Astrocyte (in vitro differentiated cells and primary cell): ENCODE measurements around the gene DGKI. TPM values are rescaled to one million over a fixed set of nuclear protein-coding genes. Genes with fewer than 3 reads are reported as not detected.

Experiments
- DNase-seq: peaks from one replicate; pipeline ENCODE4 v3.0.0-alpha.2; 2010; ENCODE audit warnings: low read depth
- FAIRE-seq: peaks from 2 replicates; lab custom pipeline; 2011; peaks lifted over from hg19 to GRCh38; lab: Jason Lieb, UNC
- H2AFZ ChIP-seq: 2 replicates; pipeline ENCODE4 v1.6.0; 2012; ENCODE audit warnings: low read depth, low read length, inconsistent platforms
- H3K27ac ChIP-seq: 2 replicates; pipeline ENCODE4 v1.5.1; 2011; ENCODE audit warnings: low read depth, low read length, inconsistent platforms
- H3K27me3 ChIP-seq: 2 replicates; pipeline ENCODE4 v1.6.0; 2011; ENCODE audit warnings: low read length, inconsistent platforms; ENCODE audit not compliant: insufficient read depth
- H3K36me3 ChIP-seq: 2 replicates; pipeline ENCODE4 v1.5.1; 2011; ENCODE audit warnings: low read length, inconsistent platforms; ENCODE audit not compliant: insufficient read depth
- H3K4me1 ChIP-seq: 2 replicates; pipeline ENCODE4 v1.5.1; 2011; ENCODE audit warnings: low read length, inconsistent platforms; ENCODE audit not compliant: insufficient read depth
- H3K4me2 ChIP-seq: 2 replicates; pipeline ENCODE4 v1.6.0; 2012; ENCODE audit warnings: low read length, inconsistent platforms
- H3K4me3 ChIP-seq: 2 replicates; pipeline ENCODE4 v1.5.1; 2011; ENCODE audit warnings: low read depth, mild to moderate bottlenecking, low read length, inconsistent platforms; ENCODE audit not compliant: insufficient read depth
- H3K79me2 ChIP-seq: 2 replicates; pipeline ENCODE4 v1.6.0; 2012; ENCODE audit warnings: mild to moderate bottlenecking, low read length, inconsistent platforms; ENCODE audit not compliant: insufficient read depth
- H3K9ac ChIP-seq: 2 replicates; pipeline ENCODE4 v1.6.0; 2012; ENCODE audit warnings: mild to moderate bottlenecking, low read length, inconsistent platforms
- H3K9me3 ChIP-seq: 2 replicates; pipeline ENCODE4 v1.5.1; 2012; ENCODE audit warnings: low read depth, mild to moderate bottlenecking, low read length, inconsistent platforms; ENCODE audit not compliant: insufficient read depth
- H4K20me1 ChIP-seq: 2 replicates; pipeline ENCODE4 v1.6.0; 2012; ENCODE audit warnings: low read length, inconsistent platforms; ENCODE audit not compliant: insufficient read depth
- H3K27ac Mint-ChIP-seq: one replicate; pipeline ENCODE4 v1.8.0; 2021; ENCODE audit warnings: mild to moderate bottlenecking, mixed read lengths; ENCODE audit not compliant: unreplicated experiment
- H3K27me3 Mint-ChIP-seq: one replicate; pipeline ENCODE4 v1.8.0; 2021; ENCODE audit warnings: low read depth, mixed read lengths; ENCODE audit not compliant: unreplicated experiment
- H3K36me3 Mint-ChIP-seq: one replicate; pipeline ENCODE4 v1.8.0; 2021; ENCODE audit warnings: low read depth, mixed read lengths; ENCODE audit not compliant: unreplicated experiment
- H3K4me1 Mint-ChIP-seq: one replicate; pipeline ENCODE4 v1.8.0; 2021; ENCODE audit warnings: low read depth, mixed read lengths; ENCODE audit not compliant: unreplicated experiment
- H3K4me3 Mint-ChIP-seq: one replicate; pipeline ENCODE4 v1.8.0; 2021; ENCODE audit warnings: mild to moderate bottlenecking, moderate library complexity, mixed read lengths; ENCODE audit not compliant: unreplicated experiment
- H3K9me3 Mint-ChIP-seq: one replicate; pipeline ENCODE4 v1.8.0; 2021; ENCODE audit warnings: mild to moderate bottlenecking, mixed read lengths; ENCODE audit not compliant: unreplicated experiment
- EZH2 ChIP-seq: IDR thresholded peaks from 2 replicates; pipeline ENCODE4 v1.6.1; 2012; ENCODE audit warnings: mild to moderate bottlenecking, low read length, inconsistent platforms; ENCODE audit not compliant: insufficient read depth
- total RNA-seq: library from RNA; stranded (reverse); gene quantifications from 2 replicates; pipeline ENCODE4 v1.2.1, GENCODE V29; 2021
- TF ChIP-seq, protein P1 (sequence below): IDR thresholded peaks from 2 replicates; pipeline ENCODE4 v1.5.1; 2011; ENCODE audit warnings: low read depth, mild to moderate bottlenecking, inconsistent platforms, low read length, moderate library complexity; ENCODE audit not compliant: insufficient read depth

The DGKI gene
- total RNA-seq, 1 donor from 2014 or later: 6.3 TPM

DNA sequence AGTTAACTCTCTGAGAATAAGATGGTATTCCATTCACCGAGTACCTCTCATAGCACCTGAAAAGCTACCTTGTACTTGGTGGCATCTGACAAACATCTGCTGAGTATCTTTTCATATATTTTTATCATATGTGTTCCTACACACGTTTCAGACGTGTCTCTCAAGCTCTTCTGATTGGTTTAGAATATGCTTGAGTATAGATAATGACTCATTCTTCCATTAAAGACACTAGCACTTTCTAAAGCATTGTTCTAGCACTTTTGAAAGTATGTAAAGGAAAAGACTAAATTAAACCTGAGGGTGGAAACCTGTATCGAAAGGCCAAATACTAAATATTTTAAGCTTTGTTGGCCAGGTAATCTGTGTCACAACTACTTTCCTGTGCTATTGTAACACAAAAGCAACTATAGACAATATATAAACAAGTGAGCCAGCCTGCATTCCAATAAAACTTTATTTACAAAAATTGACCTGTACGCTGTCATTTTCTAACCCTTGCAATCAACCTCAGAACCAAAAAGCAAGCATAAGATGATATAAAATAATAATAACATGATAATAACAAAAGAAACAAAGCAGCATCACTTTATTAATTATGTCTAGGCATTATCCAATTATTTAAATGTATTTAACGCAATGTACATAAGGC lies 95.3 kb downstream of the DGKI start:
- H3K36me3 Mint-ChIP-seq: peaks cover 4% of the 10 kb centered on the region
- Histone ChIP-seq H3K27me3 (no peaks in the 10 kb centered on the region), H3K4me3 (no peak overlapping the region), H2AFZ (no peak overlapping the region), H4K20me1 (no peaks in the 10 kb centered on the region), H3K4me2 (no peak overlapping the region), H3K9ac (no peak overlapping the region), H3K4me1 (peaks cover 10% of the 10 kb centered on the region), H3K36me3 (no peaks in the 10 kb centered on the region), H3K9me3 (no peaks in the 10 kb centered on the region), H3K79me2 (no peaks in the 10 kb centered on the region), H3K27ac (no peak overlapping the region)
- no peak overlapping the region for H3K27ac Mint-ChIP-seq
- DNase-seq (no peak), FAIRE-seq (no peak)
- H3K4me1 Mint-ChIP-seq: peaks cover 27% of the 10 kb centered on the region
- H3K4me3 Mint-ChIP-seq: no peak overlapping the region
- peaks cover 2% of the 10 kb centered on the region for H3K9me3 Mint-ChIP-seq
- no peak for TF ChIP-seq EZH2
- TF ChIP-seq, protein P1, sequence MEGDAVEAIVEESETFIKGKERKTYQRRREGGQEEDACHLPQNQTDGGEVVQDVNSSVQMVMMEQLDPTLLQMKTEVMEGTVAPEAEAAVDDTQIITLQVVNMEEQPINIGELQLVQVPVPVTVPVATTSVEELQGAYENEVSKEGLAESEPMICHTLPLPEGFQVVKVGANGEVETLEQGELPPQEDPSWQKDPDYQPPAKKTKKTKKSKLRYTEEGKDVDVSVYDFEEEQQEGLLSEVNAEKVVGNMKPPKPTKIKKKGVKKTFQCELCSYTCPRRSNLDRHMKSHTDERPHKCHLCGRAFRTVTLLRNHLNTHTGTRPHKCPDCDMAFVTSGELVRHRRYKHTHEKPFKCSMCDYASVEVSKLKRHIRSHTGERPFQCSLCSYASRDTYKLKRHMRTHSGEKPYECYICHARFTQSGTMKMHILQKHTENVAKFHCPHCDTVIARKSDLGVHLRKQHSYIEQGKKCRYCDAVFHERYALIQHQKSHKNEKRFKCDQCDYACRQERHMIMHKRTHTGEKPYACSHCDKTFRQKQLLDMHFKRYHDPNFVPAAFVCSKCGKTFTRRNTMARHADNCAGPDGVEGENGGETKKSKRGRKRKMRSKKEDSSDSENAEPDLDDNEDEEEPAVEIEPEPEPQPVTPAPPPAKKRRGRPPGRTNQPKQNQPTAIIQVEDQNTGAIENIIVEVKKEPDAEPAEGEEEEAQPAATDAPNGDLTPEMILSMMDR: no peak
- no peaks in the 10 kb centered on the region for H3K27me3 Mint-ChIP-seq

DNA sequence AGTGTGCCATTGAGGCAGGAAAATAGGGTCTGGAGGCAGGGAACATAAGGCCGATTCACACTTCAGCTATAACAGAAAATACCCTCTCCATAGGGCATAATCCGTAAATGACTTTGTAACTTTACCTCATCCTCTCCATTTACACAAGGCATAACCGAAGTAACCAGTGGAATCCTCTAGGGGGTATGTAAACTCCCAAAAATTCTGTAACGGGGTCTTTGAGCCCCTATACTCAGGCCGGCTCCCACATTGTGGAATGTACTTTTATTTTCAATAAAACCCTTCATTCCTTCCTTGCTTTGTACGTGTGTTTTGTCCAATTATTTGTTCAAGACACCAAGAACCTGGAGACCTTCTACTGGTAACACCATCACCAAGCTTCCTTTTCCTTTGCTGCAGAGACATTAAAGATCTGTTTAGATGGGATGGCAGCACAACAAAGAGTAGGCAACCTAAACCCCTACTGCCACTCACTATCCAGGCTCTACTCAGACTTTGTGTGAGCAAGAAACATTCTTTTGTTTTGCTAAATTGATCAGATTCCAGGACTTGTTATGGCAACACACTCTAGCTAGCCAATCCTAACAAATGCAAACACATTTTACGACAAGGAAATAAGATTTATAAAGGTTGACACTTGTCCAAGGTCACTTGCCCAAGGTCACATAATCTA lies 99.3 kb downstream of the DGKI start:
- no peak overlapping the region for H3K4me3 ChIP-seq
- no peaks in the 10 kb centered on the region for H3K4me1 ChIP-seq
- H3K27me3 Mint-ChIP-seq: no peaks in the 10 kb centered on the region
- no peak overlapping the region for H3K4me2 ChIP-seq
- H3K36me3 ChIP-seq: no peaks in the 10 kb centered on the region
- FAIRE-seq: peak; percentile 65
- no peaks in the 10 kb centered on the region for H4K20me1 ChIP-seq
- H3K9me3 Mint-ChIP-seq: peaks cover 14% of the 10 kb centered on the region
- H3K4me1 Mint-ChIP-seq: no peaks in the 10 kb centered on the region
- no peak overlapping the region for H3K4me3 Mint-ChIP-seq
- H3K9me3 ChIP-seq: no peaks in the 10 kb centered on the region
- H3K27me3 ChIP-seq: no peaks in the 10 kb centered on the region
- H3K27ac Mint-ChIP-seq: no peak overlapping the region
- no peak overlapping the region for H2AFZ ChIP-seq
- H3K9ac ChIP-seq: no peak overlapping the region
- TF ChIP-seq, protein P1: no peak
- no peak for TF ChIP-seq EZH2
- no peak for DNase-seq
- H3K79me2 ChIP-seq: no peaks in the 10 kb centered on the region
- no peak overlapping the region for H3K27ac ChIP-seq
- H3K36me3 Mint-ChIP-seq: peaks cover 12% of the 10 kb centered on the region

DNA sequence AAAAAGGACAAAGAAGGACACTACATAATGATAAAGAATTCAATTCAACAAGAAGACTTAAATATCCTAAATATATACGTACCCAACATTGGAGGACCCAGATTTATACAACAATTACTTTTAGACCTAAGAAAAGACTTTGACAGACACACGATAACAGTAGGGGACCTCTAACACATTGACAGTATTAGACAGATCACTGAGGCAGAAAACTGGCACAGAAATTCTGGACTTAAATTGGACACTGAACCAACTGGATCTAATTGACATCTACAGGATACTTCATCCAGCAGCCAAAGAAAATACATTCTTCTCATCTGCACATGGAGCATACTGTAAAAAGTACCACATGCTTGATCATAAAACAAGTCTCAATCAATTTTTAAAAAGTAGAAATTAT lies 103.8 kb downstream of the DGKI start:
- no peak for TF ChIP-seq EZH2
- Mint-ChIP-seq H3K27ac (no peak overlapping the region), H3K27me3 (no peaks in the 10 kb centered on the region), H3K36me3 (peaks cover 12% of the 10 kb centered on the region), H3K9me3 (peaks cover 11% of the 10 kb centered on the region), H3K4me3 (no peak overlapping the region), H3K4me1 (no peaks in the 10 kb centered on the region)
- H3K4me3 ChIP-seq: no peak overlapping the region
- H3K9me3 ChIP-seq: no peaks in the 10 kb centered on the region
- H3K79me2 ChIP-seq: no peaks in the 10 kb centered on the region
- no peaks in the 10 kb centered on the region for H3K36me3 ChIP-seq
- H3K9ac ChIP-seq: no peak overlapping the region
- no peaks in the 10 kb centered on the region for H3K27me3 ChIP-seq
- H3K4me1 ChIP-seq: no peaks in the 10 kb centered on the region
- DNase-seq: no peak
- no peaks in the 10 kb centered on the region for H4K20me1 ChIP-seq
- FAIRE-seq: no peak
- no peak overlapping the region for H3K27ac ChIP-seq
- no peak overlapping the region for H2AFZ ChIP-seq
- no peak overlapping the region for H3K4me2 ChIP-seq
